Osteoblast (primary cell): Measurements from ENCODE around the gene DDI1. TPM values are rescaled to one million over a fixed set of nuclear protein-coding genes. Genes with fewer than 3 reads are reported as not detected.

ENCODE experiments used
- DNase-seq: peaks from one replicate; pipeline ENCODE4 v3.0.0; 2011; ENCODE audit warnings: low spot score, mixed read lengths; ENCODE audit not compliant: insufficient read length; ENCODE audit errors: missing footprints
- H2AFZ ChIP-seq: 2 replicates; pipeline ENCODE4 v1.6.0; 2011; ENCODE audit warnings: mild to moderate bottlenecking, low read length
- H3K27ac ChIP-seq: 2 replicates; pipeline ENCODE4 v1.5.1; 2011; ENCODE audit warnings: mild to moderate bottlenecking, low read depth, low read length, moderate library complexity
- H3K27me3 ChIP-seq: 2 replicates; pipeline ENCODE4 v1.6.0; 2012; ENCODE audit warnings: mild to moderate bottlenecking, control low read depth, inconsistent platforms, low read length, moderate library complexity; ENCODE audit not compliant: insufficient read depth
- H3K36me3 ChIP-seq: 2 replicates; pipeline ENCODE4 v1.5.1; 2011; ENCODE audit warnings: mild to moderate bottlenecking, low read length, control low read depth, moderate library complexity; ENCODE audit not compliant: insufficient read depth
- H3K4me1 ChIP-seq: 2 replicates; pipeline ENCODE4 v1.5.1; 2011; ENCODE audit warnings: mild to moderate bottlenecking, low read length, control low read depth, moderate library complexity; ENCODE audit not compliant: insufficient read depth
- H3K4me2 ChIP-seq: 2 replicates; pipeline ENCODE4 v1.6.0; 2011; ENCODE audit warnings: mild to moderate bottlenecking, low read length; ENCODE audit not compliant: insufficient read depth
- H3K4me3 ChIP-seq: fragments of 200-600 bp; sonication (generic); 3 replicates; pipeline ENCODE4 v1.5.1; 2012; ENCODE audit warnings: mild to moderate bottlenecking, low read length, inconsistent platforms; ENCODE audit not compliant: insufficient read depth
- H3K79me2 ChIP-seq: 2 replicates; pipeline ENCODE4 v1.6.0; 2012; ENCODE audit warnings: mild to moderate bottlenecking, low read length, control low read depth, inconsistent platforms; ENCODE audit not compliant: insufficient read depth
- H3K9me3 ChIP-seq: 2 replicates; pipeline ENCODE4 v1.5.1; 2011; ENCODE audit warnings: low read depth, low read length, control low read depth
- H4K20me1 ChIP-seq: 2 replicates; pipeline ENCODE4 v1.6.0; 2012; ENCODE audit warnings: mild to moderate bottlenecking, low read length, control low read depth; ENCODE audit not compliant: insufficient read depth
- total RNA-seq: library from RNA; depleted of rRNA; stranded (reverse); fragments of >200 nt; gene quantifications from 2 replicates; pipeline ENCODE4 v1.2.3, GENCODE V29; 2012
- TF ChIP-seq, protein P1 (sequence below): IDR thresholded peaks from 2 replicates; pipeline ENCODE4 v1.5.1; 2011; ENCODE audit warnings: mild to moderate bottlenecking, low read depth, low read length, moderate library complexity; ENCODE audit errors: extremely low read depth

The DDI1 gene
- total RNA-seq, 1 donor = not detected

DNA sequence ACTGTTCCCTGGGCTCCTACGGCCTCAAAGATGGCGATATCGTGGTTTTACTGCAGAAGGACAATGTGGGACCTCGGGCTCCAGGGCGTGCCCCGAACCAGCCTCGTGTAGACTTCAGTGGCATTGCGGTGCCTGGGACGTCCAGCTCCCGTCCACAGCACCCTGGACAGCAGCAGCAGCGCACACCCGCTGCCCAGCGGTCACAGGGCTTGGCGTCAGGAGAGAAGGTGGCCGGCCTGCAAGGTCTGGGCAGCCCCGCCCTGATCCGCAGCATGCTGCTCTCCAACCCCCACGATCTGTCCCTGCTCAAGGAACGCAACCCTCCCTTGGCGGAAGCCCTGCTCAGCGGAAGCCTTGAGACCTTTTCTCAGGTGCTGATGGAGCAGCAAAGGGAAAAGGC is 555 bp downstream of the DDI1 start:
- Histone ChIP-seq H3K79me2 (no peaks in the 10 kb centered on the region), H3K4me3 (no peak overlapping the region), H2AFZ (no peak overlapping the region), H3K27me3 (no peaks in the 10 kb centered on the region), H3K4me1 (no peaks in the 10 kb centered on the region), H3K4me2 (no peak overlapping the region), H4K20me1 (no peaks in the 10 kb centered on the region), H3K27ac (no peak overlapping the region), H3K36me3 (no peaks in the 10 kb centered on the region), H3K9me3 (no peaks in the 10 kb centered on the region)
- TF ChIP-seq, protein P1, sequence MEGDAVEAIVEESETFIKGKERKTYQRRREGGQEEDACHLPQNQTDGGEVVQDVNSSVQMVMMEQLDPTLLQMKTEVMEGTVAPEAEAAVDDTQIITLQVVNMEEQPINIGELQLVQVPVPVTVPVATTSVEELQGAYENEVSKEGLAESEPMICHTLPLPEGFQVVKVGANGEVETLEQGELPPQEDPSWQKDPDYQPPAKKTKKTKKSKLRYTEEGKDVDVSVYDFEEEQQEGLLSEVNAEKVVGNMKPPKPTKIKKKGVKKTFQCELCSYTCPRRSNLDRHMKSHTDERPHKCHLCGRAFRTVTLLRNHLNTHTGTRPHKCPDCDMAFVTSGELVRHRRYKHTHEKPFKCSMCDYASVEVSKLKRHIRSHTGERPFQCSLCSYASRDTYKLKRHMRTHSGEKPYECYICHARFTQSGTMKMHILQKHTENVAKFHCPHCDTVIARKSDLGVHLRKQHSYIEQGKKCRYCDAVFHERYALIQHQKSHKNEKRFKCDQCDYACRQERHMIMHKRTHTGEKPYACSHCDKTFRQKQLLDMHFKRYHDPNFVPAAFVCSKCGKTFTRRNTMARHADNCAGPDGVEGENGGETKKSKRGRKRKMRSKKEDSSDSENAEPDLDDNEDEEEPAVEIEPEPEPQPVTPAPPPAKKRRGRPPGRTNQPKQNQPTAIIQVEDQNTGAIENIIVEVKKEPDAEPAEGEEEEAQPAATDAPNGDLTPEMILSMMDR = no peak
- peak; percentile 38 for DNase-seq

DNA sequence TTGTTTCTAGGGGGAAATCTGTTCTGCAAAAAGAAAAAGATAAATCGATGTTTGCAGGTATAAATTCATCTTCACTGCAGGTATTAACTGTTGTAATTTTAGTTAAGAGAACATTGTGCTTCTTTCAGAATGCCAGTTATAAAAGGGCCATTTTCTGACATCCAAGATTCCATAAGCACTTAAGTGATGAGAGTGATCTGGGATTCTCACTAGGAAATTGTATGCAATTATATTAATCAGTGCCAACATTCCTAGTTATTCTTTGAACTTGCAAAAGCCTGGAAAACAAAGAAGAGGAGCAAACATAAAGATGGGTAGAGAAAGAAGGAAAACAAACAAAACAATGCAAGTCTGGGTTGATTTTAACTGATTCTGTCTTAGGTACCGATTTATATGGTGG is 5.4 kb downstream of the DDI1 start:
- no peaks in the 10 kb centered on the region for H3K27me3 ChIP-seq
- H2AFZ ChIP-seq = no peak overlapping the region
- no peaks in the 10 kb centered on the region for H3K79me2 ChIP-seq
- H3K4me1 ChIP-seq = peaks cover 5% of the 10 kb centered on the region
- no peak overlapping the region for H3K4me2 ChIP-seq
- no peaks in the 10 kb centered on the region for H3K9me3 ChIP-seq
- H3K4me3 ChIP-seq = no peak overlapping the region
- no peak for DNase-seq
- no peaks in the 10 kb centered on the region for H3K36me3 ChIP-seq
- TF ChIP-seq, protein P1 = no peak
- H4K20me1 ChIP-seq = no peaks in the 10 kb centered on the region
- no peak overlapping the region for H3K27ac ChIP-seq

DNA sequence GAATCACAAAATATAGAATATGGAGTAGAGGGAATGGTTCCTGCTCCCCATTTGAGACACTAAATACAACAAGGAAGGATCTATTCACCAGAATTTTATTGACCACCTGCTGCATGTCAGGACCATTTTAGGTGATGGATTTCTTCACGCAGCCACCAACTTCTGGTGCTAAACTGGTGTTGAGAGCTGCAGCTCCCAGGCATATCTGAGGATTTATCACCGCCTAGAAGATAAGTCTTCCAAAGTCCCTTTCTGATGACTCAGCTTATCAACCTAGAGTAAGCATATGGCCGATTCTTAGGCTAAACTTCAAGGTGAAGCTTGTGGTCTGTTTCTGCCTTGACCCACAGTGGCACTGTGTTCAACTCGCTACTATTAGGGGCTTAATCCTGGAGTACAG is 6.7 kb downstream of the DDI1 start:
- no peak for DNase-seq
- Histone ChIP-seq H3K4me3 (no peak overlapping the region), H4K20me1 (no peaks in the 10 kb centered on the region), H3K4me1 (peaks cover 5% of the 10 kb centered on the region), H2AFZ (no peak overlapping the region), H3K9me3 (no peaks in the 10 kb centered on the region), H3K79me2 (no peaks in the 10 kb centered on the region), H3K27me3 (no peaks in the 10 kb centered on the region), H3K4me2 (no peak overlapping the region), H3K27ac (no peak overlapping the region), H3K36me3 (no peaks in the 10 kb centered on the region)
- TF ChIP-seq, protein P1 = no peak

DNA sequence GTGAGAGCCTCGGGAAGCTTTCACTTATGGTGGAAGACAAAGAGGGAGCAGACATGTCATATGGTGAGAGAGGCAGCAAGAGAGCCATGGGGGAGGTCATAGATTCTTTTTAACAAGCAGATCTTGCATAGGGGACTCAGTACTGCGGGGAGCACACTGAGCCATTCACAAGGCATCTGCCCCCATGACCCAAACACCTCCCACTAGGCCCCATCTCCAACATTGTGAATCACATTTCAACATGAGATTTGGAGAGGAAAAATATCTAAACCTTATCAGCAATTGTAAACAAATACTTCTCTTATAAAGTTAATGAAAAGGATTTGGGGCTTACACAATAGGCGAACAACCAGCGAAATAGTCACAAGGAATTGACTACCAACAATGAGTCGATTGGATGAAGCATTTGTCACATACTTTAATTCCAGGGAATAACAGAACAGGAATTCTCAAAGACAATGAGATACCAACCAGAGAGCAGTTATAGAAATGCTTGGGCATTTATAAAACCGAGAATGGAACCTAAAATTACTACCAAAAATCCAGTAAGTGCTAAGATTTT is 7.3 kb downstream of the DDI1 start:
- H3K4me3 ChIP-seq = no peak overlapping the region
- no peak overlapping the region for H3K27ac ChIP-seq
- H3K27me3 ChIP-seq = no peaks in the 10 kb centered on the region
- no peaks in the 10 kb centered on the region for H4K20me1 ChIP-seq
- H2AFZ ChIP-seq = no peak overlapping the region
- DNase-seq = no peak
- H3K79me2 ChIP-seq = no peaks in the 10 kb centered on the region
- H3K4me1 ChIP-seq = peaks cover 5% of the 10 kb centered on the region
- H3K36me3 ChIP-seq = no peaks in the 10 kb centered on the region
- TF ChIP-seq, protein P1 = no peak
- no peak overlapping the region for H3K4me2 ChIP-seq
- no peaks in the 10 kb centered on the region for H3K9me3 ChIP-seq
